Activated CD4-positive, alpha-beta memory T cell treated with anti-CD3 and anti-CD28 coated beads, Interleukin-2, amount 10 ng/mL, durations not matched to agents 7 days and 5 days (primary cell): ENCODE results near the gene MBNL3. TPM values are rescaled to one million over a fixed set of nuclear protein-coding genes. Genes with fewer than 3 reads are reported as not detected.
"Not testable (repeated sequence)": the region's sequence is repeated elsewhere in the genome, so short reads cannot be mapped to it uniquely, and the experiment has no call there.

ENCODE experiments used
- CTCF ChIA-PET: fragments of 350-600 bp; sonication (Branson Sonifier 250); formaldehyde crosslinking; loops from one replicate; lab custom pipeline; 2021; ENCODE audit warnings: antibody characterized with exemption, inconsistent platforms; lab: Charles Lee
- POLR2A ChIA-PET: fragments of 350-600 bp; sonication (Branson Sonifier 250); formaldehyde crosslinking; loops from one replicate; lab custom pipeline; 2021; ENCODE audit warnings: antibody characterized with exemption; lab: Charles Lee
- DNase-seq: peaks from one replicate; pipeline ENCODE4 v3.0.0-alpha.2; 2020
- H3K27ac Mint-ChIP-seq: one replicate; pipeline ENCODE4 v1.8.0; 2021; ENCODE audit warnings: mild to moderate bottlenecking, mixed read lengths
- H3K27me3 Mint-ChIP-seq: one replicate; pipeline ENCODE4 v1.8.0; 2021; ENCODE audit warnings: mixed read lengths
- H3K36me3 Mint-ChIP-seq: one replicate; pipeline ENCODE4 v1.8.0; 2021; ENCODE audit warnings: low read depth, mixed read lengths
- H3K4me1 Mint-ChIP-seq: one replicate; pipeline ENCODE4 v1.8.0; 2021; ENCODE audit warnings: mixed read lengths
- H3K4me3 Mint-ChIP-seq: one replicate; pipeline ENCODE4 v1.8.0; 2021; ENCODE audit warnings: mild to moderate bottlenecking, mixed read lengths
- H3K9me3 Mint-ChIP-seq: one replicate; pipeline ENCODE4 v1.8.0; 2021; ENCODE audit warnings: mixed read lengths
- total RNA-seq, 2 experiments: library from RNA; stranded (reverse); gene quantifications; one replicate each; pipeline ENCODE4 v1.2.3, GENCODE V29; 2021

Gene MBNL3
- total RNA-seq, 2 experiments from 2014 or later = 24.9 to 26.6 TPM

- ChIA-PET POLR2A (no interaction called here), CTCF (no interaction called here)
- H3K27me3 Mint-ChIP-seq = no peaks in the 10 kb centered on the region
- H3K4me1 Mint-ChIP-seq = no peaks in the 10 kb centered on the region
- H3K4me3 Mint-ChIP-seq = no peak overlapping the region
- no peak overlapping the region for H3K27ac Mint-ChIP-seq
- H3K36me3 Mint-ChIP-seq = peaks cover 3% of the 10 kb centered on the region
- DNase-seq = no peak
- H3K9me3 Mint-ChIP-seq = no peaks in the 10 kb centered on the region
These were observed 112.9 kb downstream of the MBNL3 start for GRCh38 chrX:132375941-132376340.

- CTCF ChIA-PET = no interaction called here
- no peaks in the 10 kb centered on the region for H3K4me1 Mint-ChIP-seq
- H3K27ac Mint-ChIP-seq = no peak overlapping the region
- H3K27me3 Mint-ChIP-seq = no peaks in the 10 kb centered on the region
- POLR2A ChIA-PET = no interaction called here
- H3K4me3 Mint-ChIP-seq = no peak overlapping the region
- H3K36me3 Mint-ChIP-seq = no peaks in the 10 kb centered on the region
- no peaks in the 10 kb centered on the region for H3K9me3 Mint-ChIP-seq
- no peak for DNase-seq
These were observed 115.2 kb downstream of the MBNL3 start for GRCh38 chrX:132373610-132374009.

DNA sequence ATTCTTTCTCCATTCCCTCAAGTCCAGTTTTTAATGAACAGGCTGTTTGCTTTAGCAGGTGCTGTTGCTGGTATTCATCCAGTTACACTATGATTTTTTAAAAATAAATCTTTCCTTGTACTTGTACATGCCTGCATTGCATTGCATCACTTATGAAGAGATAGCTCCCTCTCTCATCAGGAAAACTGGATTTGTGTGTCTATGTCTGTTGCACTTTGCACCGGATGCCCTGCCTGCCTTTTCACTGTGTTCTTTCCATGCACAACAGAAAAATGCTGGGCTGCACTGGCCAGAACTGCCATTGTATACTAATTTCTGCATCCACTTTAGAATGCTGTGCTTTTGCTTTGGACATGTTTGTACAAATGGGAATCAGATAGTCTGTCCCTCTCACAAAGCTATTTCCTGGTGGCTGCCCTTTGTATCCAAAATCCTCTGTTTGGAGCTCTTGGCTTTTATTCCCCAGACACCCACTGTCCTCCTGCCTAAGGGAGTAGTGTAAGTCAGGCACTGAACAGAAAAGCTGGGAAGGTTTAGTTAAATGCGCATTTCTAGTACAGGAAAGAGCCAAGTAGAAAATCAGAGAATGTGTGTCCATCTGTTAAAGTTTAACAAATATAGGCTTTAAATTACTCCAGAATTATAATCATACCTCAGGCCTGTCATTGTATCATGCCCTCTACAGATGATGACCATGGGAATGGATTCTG is 119.1 kb downstream of the MBNL3 start:
- no peaks in the 10 kb centered on the region for H3K9me3 Mint-ChIP-seq
- H3K27me3 Mint-ChIP-seq = no peaks in the 10 kb centered on the region
- H3K36me3 Mint-ChIP-seq = no peaks in the 10 kb centered on the region
- DNase-seq = no peak
- H3K4me3 Mint-ChIP-seq = no peak overlapping the region
- no peaks in the 10 kb centered on the region for H3K4me1 Mint-ChIP-seq
- CTCF ChIA-PET = no interaction called here
- POLR2A ChIA-PET = no interaction called here
- no peak overlapping the region for H3K27ac Mint-ChIP-seq

DNA sequence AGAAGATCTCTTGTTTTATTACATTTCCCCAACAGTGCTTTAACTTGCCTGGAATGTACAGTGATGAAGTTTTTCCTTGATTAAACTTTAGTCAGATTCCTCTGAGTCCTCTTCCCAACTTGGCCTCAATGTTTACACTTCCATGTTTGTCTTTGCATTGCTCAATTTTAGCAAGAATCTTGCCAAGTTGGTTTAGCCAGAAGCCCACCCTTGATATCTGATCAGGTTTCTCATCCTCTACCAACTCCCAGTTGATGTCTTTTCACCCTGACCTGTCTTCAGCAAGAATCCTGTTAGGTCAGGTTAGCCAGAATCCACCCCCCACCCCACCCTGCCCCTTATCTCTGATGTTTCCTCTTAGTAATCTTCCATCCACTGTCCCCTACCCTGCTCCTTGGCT is 120.9 kb downstream of the MBNL3 start:
- no peak for DNase-seq
- Mint-ChIP-seq H3K27me3 (no peaks in the 10 kb centered on the region), H3K9me3 (no peaks in the 10 kb centered on the region), H3K4me3 (no peak overlapping the region), H3K4me1 (no peaks in the 10 kb centered on the region), H3K27ac (no peak overlapping the region), H3K36me3 (no peaks in the 10 kb centered on the region)
- POLR2A ChIA-PET = no interaction called here
- CTCF ChIA-PET = no interaction called here

- Mint-ChIP-seq H3K36me3 (no peaks in the 10 kb centered on the region), H3K27ac (no peak overlapping the region), H3K4me1 (no peaks in the 10 kb centered on the region), H3K9me3 (no peaks in the 10 kb centered on the region), H3K4me3 (no peak overlapping the region), H3K27me3 (no peaks in the 10 kb centered on the region)
- POLR2A ChIA-PET = no interaction called here
- DNase-seq = no peak
- CTCF ChIA-PET = no interaction called here
These were observed 121.5 kb downstream of the MBNL3 start for GRCh38 chrX:132367314-132367713.

GRCh38 chrX:132365490-132365889 is 123.3 kb downstream of the MBNL3 start:
- ChIA-PET CTCF (no interaction called here), POLR2A (no interaction called here)
- H3K27ac Mint-ChIP-seq = no peak overlapping the region

DNA sequence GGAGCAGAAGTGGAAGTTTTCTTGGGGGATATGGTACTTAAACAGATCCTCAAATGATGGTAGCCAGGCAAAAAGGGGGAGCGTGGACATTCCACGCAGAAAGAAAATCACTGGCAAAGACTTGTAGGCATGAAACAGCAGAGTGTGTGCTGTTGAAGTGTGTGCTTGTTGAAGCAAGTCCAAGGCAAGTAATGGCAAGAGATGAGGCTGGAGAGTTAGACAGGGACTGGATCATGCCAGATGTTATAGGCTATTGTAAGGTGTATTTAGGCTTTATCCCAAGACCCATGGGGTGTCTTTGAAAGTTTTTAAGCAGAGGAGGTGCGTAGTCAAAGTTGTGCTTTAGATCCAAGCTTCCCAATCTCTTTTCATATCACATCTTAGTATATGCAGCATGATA is 124.5 kb downstream of the MBNL3 start:
- no peak overlapping the region for H3K4me3 Mint-ChIP-seq
- H3K4me1 Mint-ChIP-seq = no peaks in the 10 kb centered on the region
- ChIA-PET CTCF (no interaction called here), POLR2A (no interaction called here)
- no peaks in the 10 kb centered on the region for H3K27me3 Mint-ChIP-seq
- no peak for DNase-seq
- no peaks in the 10 kb centered on the region for H3K9me3 Mint-ChIP-seq
- no peak overlapping the region for H3K27ac Mint-ChIP-seq
- H3K36me3 Mint-ChIP-seq = no peaks in the 10 kb centered on the region

More at GRCh38 chrX:132365490-132365889, 123.3 kb downstream of the MBNL3 start:
- Mint-ChIP-seq H3K27me3 (no peaks in the 10 kb centered on the region), H3K4me1 (no peaks in the 10 kb centered on the region), H3K9me3 (no peaks in the 10 kb centered on the region), H3K36me3 (no peaks in the 10 kb centered on the region), H3K4me3 (no peak overlapping the region)
- no peak for DNase-seq

- no peaks in the 10 kb centered on the region for H3K4me1 Mint-ChIP-seq
- no peak for DNase-seq
- H3K9me3 Mint-ChIP-seq = no peaks in the 10 kb centered on the region
- H3K27ac Mint-ChIP-seq = no peak overlapping the region
- H3K36me3 Mint-ChIP-seq = no peaks in the 10 kb centered on the region
- no peaks in the 10 kb centered on the region for H3K27me3 Mint-ChIP-seq
- ChIA-PET POLR2A (no interaction called here), CTCF (no interaction called here)
- no peak overlapping the region for H3K4me3 Mint-ChIP-seq
These were observed 135.4 kb downstream of the MBNL3 start for GRCh38 chrX:132353430-132353829.

GRCh38 chrX:132336172-132336571 is 152.7 kb downstream of the MBNL3 start:
- no peaks in the 10 kb centered on the region for H3K36me3 Mint-ChIP-seq
- peaks cover 10% of the 10 kb centered on the region for H3K4me1 Mint-ChIP-seq

DNA sequence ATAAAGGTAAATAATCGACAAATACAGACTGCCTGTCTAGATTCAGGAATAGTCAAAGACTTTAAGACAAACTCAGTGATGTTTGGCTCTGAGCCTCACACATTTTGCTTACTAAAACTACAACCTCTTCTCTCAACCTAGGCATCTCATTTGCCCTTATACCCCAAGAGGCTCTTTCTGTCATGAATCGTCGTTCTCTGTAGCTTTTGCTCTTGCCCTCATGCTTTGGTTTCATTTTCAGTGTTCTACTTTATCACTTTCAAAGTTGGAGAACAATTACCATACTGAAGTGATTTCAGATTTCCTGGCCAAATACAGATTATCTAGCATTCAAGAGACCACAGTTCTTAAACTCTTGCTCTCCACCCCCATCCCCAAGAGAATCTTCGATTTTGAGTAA is 155.5 kb downstream of the MBNL3 start:
- H3K27ac Mint-ChIP-seq = no peak overlapping the region
- DNase-seq = no peak
- H3K27me3 Mint-ChIP-seq = no peaks in the 10 kb centered on the region
- CTCF ChIA-PET = no interaction called here
- POLR2A ChIA-PET = no interaction called here
- H3K4me1 Mint-ChIP-seq = peaks cover 10% of the 10 kb centered on the region
- no peaks in the 10 kb centered on the region for H3K36me3 Mint-ChIP-seq
- H3K9me3 Mint-ChIP-seq = no peaks in the 10 kb centered on the region
- no peak overlapping the region for H3K4me3 Mint-ChIP-seq

More at GRCh38 chrX:132336172-132336571, 152.7 kb downstream of the MBNL3 start:
- no peak for DNase-seq
- Mint-ChIP-seq H3K27ac (no peak overlapping the region), H3K27me3 (no peaks in the 10 kb centered on the region), H3K9me3 (no peaks in the 10 kb centered on the region), H3K4me3 (no peak overlapping the region)
- POLR2A ChIA-PET = no interaction called here
- CTCF ChIA-PET = no interaction called here

- Mint-ChIP-seq H3K9me3 (no peaks in the 10 kb centered on the region), H3K27me3 (no peaks in the 10 kb centered on the region), H3K4me3 (no peak overlapping the region), H3K4me1 (peaks cover 10% of the 10 kb centered on the region), H3K27ac (no peak overlapping the region), H3K36me3 (no peaks in the 10 kb centered on the region)
- ChIA-PET CTCF (no interaction called here), POLR2A (no interaction called here)
- no peak for DNase-seq
These were observed 157.3 kb downstream of the MBNL3 start for GRCh38 chrX:132331532-132331931.

DNA sequence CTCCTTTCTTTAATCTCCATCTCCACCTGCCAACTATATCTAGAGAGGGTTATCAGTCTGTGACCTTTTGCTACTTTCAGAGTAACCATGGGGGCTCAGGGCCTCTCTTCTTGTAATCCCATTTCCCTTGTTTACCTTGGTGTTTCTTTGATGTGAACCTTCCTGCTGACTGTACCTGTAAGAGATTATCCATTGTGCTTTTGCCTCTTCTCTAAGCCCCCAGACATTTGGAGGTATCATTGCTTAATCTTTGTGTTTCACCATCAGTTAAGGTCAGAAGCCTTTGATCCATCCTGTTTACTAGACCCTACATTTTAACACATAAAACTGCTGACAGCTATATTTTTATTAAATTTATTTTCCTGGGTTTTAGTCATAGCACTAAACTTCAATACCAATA is 157.8 kb downstream of the MBNL3 start:
- H3K4me1 Mint-ChIP-seq = peaks cover 10% of the 10 kb centered on the region
- no peaks in the 10 kb centered on the region for H3K9me3 Mint-ChIP-seq
- H3K27ac Mint-ChIP-seq = no peak overlapping the region
- DNase-seq = no peak
- ChIA-PET POLR2A (no interaction called here), CTCF (no interaction called here)
- H3K4me3 Mint-ChIP-seq = no peak overlapping the region
- H3K36me3 Mint-ChIP-seq = no peaks in the 10 kb centered on the region
- H3K27me3 Mint-ChIP-seq = no peaks in the 10 kb centered on the region

GRCh38 chrX:132330156-132330729 is 158.6 kb downstream of the MBNL3 start:
- no peak overlapping the region for H3K4me3 Mint-ChIP-seq
- no peaks in the 10 kb centered on the region for H3K27me3 Mint-ChIP-seq
- no peaks in the 10 kb centered on the region for H3K9me3 Mint-ChIP-seq
- H3K36me3 Mint-ChIP-seq = no peaks in the 10 kb centered on the region
- POLR2A ChIA-PET = no interaction called here
- CTCF ChIA-PET = no interaction called here
- peaks cover 10% of the 10 kb centered on the region for H3K4me1 Mint-ChIP-seq
- no peak overlapping the region for H3K27ac Mint-ChIP-seq
- no peak for DNase-seq

- CTCF ChIA-PET, H3K36me3 Mint-ChIP-seq, DNase-seq, POLR2A ChIA-PET, H3K9me3 Mint-ChIP-seq, H3K27me3 Mint-ChIP-seq, H3K4me3 Mint-ChIP-seq, H3K27ac Mint-ChIP-seq, H3K4me1 Mint-ChIP-seq: not testable (repeated sequence)
These were observed 161.9 kb downstream of the MBNL3 start for GRCh38 chrX:132326960-132327359.
